Sigmoid colon (tissue), 4 donors: ENCODE results near the gene DSCAM.

Experiments
- POLR2A ChIP-seq, 2 donors: fragments of 450-650 bp; IDR thresholded peaks; one replicate each; pipeline ENCODE4 v1.6.1; 2016; ENCODE audit warnings: antibody characterized with exemption in 2 of 2, mild to moderate bottlenecking in 2 of 2, moderate library complexity in 2 of 2
- POLR2AphosphoS5 ChIP-seq, 4 donors: sonication (generic); formaldehyde crosslinking; IDR thresholded peaks; one replicate each; pipeline ENCODE4 v1.6.1; 2017; ENCODE audit warnings: antibody characterized with exemption in 4 of 4
- TF ChIP-seq, protein P1 (sequence below), 4 experiments: fragments of 450-650 bp in 3 of 4; fragments of 200-600 bp in 1 of 4; IDR thresholded peaks; one replicate each; pipeline ENCODE4 v1.5.1; 2016 to 2019; ENCODE audit warnings: antibody characterized with exemption in 4 of 4, mild to moderate bottlenecking in 3 of 4, moderate library complexity in 2 of 4

DNA sequence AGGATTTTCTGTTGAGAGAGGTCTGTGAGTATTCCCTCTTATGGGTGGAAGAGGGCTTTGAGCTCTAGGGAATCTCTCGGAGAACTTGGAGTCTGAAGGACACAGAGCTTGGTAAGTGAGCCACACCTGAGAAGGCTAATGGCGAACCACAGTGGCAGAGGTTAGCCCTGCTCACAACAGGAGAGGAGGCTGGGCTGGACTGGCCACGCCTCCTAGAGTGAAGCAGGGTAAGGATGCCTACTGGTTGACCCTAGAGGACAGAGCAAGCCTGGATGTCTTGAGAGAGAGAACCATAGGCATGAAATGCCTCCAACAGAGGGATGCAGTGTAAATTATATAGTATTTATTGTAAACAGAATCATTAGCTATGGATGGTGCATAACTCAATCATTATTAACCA lies 747.1 kb downstream of the DSCAM start:
- TF ChIP-seq POLR2AphosphoS5 (IDR thresholded peaks at IDR 0.05) (no peak), POLR2A (IDR thresholded peaks at IDR 0.05) (no peak)
- TF ChIP-seq, protein P1, sequence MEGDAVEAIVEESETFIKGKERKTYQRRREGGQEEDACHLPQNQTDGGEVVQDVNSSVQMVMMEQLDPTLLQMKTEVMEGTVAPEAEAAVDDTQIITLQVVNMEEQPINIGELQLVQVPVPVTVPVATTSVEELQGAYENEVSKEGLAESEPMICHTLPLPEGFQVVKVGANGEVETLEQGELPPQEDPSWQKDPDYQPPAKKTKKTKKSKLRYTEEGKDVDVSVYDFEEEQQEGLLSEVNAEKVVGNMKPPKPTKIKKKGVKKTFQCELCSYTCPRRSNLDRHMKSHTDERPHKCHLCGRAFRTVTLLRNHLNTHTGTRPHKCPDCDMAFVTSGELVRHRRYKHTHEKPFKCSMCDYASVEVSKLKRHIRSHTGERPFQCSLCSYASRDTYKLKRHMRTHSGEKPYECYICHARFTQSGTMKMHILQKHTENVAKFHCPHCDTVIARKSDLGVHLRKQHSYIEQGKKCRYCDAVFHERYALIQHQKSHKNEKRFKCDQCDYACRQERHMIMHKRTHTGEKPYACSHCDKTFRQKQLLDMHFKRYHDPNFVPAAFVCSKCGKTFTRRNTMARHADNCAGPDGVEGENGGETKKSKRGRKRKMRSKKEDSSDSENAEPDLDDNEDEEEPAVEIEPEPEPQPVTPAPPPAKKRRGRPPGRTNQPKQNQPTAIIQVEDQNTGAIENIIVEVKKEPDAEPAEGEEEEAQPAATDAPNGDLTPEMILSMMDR (IDR thresholded peaks at IDR 0.05): no peak
